ACHN (cell line): ENCODE measurements around the gene EDN1.

Experiments
- DNase-seq: peaks from one replicate; pipeline ENCODE4 v3.0.0-alpha.2; 2015
- in situ Hi-C: cut with HindIII; loops from 2 replicates; pipeline ENCODE4 v1.10.0; 2017; ENCODE audit warnings: low sequenced_read_pairs, low pct_ligation_motif_present, low pct_unique_long_range_greater_than_20kb

The EDN1 gene

DNA sequence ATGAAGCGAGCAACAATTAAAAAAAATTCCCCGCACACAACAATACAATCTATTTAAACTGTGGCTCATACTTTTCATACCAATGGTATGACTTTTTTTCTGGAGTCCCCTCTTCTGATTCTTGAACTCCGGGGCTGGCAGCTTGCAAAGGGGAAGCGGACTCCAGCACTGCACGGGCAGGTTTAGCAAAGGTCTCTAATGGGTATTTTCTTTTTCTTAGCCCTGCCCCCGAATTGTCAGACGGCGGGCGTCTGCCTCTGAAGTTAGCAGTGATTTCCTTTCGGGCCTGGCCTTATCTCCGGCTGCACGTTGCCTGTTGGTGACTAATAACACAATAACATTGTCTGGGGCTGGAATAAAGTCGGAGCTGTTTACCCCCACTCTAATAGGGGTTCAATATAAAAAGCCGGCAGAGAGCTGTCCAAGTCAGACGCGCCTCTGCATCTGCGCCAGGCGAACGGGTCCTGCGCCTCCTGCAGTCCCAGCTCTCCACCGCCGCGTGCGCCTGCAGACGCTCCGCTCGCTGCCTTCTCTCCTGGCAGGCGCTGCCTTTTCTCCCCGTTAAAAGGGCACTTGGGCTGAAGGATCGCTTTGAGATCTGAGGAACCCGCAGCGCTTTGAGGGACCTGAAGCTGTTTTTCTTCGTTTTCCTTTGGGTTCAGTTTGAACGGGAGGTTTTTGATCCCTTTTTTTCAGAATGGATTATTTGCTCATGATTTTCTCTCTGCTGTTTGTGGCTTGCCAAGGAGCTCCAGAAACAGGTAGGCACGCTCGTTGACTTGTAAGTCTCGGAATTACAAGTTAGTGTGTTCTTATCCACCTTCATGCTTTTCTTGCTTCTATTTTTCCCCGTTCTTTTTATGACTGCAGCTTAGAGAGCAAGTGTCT, at the start of gene EDN1:
Gene EDN1, plus strand, starts transcription at position 429 of the 888 bp plus-strand sequence. Its CDS starts 269 bp downstream, at position 698.
- in situ Hi-C loops, result loop anchor here (10.0 kb wide), 1 partner anchor 315 kb away; no protein-coding TSS in a partner anchor

GRCh38 chr6:12241493-12242175, 48.5 kb upstream of the EDN1 start:
- no peak for DNase-seq
- in situ Hi-C loops, result no loop called here

More for the DNA sequence above, at the start of gene EDN1:
- peak; percentile 82 for DNase-seq

GRCh38 chr6:12243169-12243568, 47.0 kb upstream of the EDN1 start:
- in situ Hi-C loops, result no loop called here
- no peak for DNase-seq

DNA sequence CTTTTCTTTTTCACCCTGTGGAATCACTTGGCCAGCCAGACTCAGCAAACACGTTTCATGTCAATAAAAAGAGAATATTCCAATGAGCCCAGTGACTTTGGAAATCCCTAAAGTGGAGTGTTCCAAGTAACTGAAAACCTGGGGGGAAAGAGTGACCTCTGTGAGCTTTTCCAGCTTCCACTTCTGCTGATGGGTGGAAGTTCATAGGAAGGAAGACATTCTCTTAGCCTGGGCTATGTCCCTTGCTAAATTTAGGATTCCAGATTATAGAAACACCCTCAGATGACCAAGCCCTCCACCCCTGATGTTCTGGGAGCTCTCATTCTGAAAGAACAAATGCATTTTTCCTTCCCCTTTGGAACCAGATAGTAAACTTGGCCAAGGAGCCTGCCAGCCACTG, 44.8 kb upstream of the EDN1 start:
- in situ Hi-C loops, result no loop called here
- DNase-seq, result no peak

DNA sequence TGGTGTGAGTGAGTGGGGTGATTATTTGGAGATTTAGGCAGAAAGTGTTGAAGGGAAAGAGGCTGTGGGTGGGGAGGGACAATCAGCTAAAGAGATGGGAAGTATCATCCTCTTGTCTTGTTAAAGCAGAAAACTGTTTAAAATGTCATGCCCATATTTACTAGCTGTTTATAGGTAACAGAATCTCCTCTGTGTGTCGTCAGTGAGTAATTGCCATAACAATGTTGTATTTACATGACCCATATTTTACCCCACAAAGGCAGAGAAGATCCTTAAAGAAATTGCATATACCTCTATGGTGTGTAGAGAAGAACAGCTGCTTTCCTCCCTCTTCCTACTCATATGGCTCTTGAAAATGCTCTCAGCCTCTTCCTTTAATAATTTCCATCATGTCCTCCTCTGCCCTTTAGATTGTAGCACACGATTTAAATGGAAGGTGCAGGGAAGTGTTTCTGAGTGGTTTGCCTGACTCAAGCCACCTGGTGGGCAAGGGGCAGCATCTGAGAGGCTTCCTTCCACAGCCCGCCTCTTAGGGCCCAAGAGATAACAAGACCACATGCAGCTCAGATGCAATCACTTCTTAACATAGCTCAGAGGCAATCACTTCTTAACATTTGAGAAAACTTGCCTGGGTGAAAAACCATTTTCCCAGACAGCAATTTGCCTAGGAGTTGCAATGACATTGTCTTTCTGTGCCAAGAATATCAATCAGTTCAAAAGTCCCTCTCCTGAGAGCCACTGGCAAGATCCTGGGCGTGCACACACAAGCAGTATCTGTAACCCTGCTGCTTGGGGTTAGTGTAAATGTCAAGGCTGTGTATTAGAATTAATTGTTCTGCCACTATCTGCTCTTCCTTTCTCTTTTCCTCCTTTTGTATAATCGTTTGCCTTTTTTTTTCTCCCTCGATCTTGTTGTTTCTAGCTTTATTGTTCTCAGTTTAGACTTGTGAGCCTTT, 44.1 kb upstream of the EDN1 start:
- no peak for DNase-seq
- in situ Hi-C loops, result no loop called here

DNA sequence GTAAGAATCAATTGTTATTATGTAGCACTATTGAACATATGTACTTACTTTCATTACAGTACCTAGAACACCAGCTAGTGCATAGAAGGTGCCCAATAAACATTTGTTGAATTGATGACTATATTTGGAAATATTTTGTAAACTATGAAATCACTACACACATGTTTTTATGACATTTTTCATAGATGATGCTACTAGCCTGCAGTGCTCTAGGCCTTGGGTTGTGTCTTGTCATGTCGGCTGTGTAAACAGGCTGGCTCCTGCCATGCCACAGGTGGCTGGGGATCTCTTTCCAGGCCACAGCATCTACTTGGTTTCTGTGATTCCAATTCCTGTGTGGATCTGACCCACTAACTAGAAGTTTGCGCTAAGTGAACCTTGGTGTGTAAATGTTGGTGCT, 43.3 kb upstream of the EDN1 start:
- no peak for DNase-seq
- in situ Hi-C loops, result no loop called here

GRCh38 chr6:12249541-12250382, 40.4 kb upstream of the EDN1 start:
- in situ Hi-C loops, result no loop called here
- DNase-seq, result no peak

- in situ Hi-C loops, result no loop called here
- no peak for DNase-seq
These were observed 39.8 kb upstream of the EDN1 start for GRCh38 chr6:12250383-12250770.

DNA sequence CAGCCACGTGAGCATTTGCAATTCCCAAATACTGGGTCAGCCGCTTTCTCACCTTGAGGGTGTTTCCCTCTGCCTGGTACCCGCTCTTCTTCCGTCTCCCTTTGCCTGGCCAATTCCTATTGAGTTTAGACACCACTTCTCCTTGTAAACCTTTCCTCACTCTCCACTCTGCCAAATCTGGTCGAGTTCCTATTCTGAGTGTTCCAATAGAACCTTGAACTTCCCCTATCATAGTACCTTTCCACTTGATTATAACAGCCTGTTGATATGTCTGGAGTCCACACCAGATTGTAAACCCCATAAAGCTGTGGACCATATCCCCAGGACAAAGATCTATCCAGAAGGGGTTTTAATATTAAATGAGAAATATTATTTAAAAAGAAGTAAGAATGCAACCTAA, 36.0 kb upstream of the EDN1 start:
- in situ Hi-C loops, result no loop called here
- DNase-seq, result no peak

DNA sequence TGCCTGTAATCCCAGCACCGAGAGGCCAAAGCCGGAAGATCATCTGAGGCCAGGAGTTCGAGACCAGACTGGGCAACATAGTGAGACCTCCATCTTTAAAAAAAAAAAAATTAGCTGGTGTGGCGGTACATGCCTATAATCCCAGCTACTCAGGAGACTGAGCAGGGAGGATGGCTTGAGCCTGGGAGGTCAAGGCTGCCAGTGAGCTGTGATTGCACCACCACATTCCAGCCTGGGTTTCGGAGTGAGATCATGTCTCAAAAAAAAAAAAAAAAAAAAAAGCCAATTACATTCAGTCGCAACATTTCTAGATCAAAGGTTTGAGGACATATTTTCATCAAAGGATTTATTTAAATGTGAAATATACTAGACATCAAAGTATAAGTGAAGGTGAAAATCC, 32.0 kb upstream of the EDN1 start:
- no peak for DNase-seq
- in situ Hi-C loops, result no loop called here

GRCh38 chr6:12258591-12259075, 31.5 kb upstream of the EDN1 start:
- in situ Hi-C loops, result no loop called here
- no peak for DNase-seq

DNA sequence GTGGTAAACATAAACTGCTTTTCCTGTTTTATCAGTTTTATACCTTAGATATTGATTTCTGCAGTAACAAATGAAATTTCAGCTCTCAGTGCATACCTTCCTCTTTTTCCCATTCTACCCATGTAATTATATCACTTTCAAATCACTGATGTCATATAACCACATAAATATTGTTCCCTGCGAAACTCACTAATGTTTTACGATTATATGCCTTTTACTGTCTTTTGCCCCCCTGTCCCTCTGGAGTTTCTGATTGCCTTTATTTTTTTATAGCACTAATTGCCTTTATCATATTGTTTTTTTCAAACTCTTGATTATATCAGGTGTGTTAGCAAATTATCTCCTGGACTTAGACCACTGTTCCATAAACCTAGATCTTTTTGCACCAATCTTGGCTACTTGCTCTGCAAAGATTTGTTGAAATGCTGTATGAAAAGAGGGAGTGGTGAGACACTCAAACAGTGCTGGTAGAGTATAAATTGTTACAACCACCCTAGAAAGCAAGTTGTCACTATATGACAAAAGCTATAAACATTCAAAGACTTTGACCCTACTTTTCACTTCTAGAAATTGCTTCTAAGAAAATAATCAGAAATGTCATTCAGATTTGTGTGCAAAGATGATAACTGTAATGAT, 29.6 kb upstream of the EDN1 start:
- no peak for DNase-seq
- in situ Hi-C loops, result no loop called here

DNA sequence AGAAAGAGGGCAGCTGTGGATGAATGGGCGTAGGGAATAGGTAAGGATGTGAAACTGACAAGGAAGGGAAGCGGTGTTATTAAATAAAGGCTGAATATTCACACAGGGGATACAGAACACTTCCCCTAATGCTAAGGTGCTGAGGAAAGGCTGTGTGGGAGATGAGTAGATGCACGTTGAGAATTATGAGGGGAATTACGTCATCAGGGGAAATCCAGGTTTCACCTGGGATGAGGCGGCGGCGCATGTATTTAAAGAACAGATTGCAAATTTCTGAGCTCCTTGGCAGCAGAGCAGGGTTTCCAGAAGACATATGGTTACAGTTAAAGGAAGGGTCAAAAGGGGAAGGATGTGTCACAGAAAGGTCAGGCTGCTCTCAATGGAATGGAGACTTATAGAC, 28.7 kb upstream of the EDN1 start:
- in situ Hi-C loops, result no loop called here
- no peak for DNase-seq

GRCh38 chr6:12262236-12263061, 27.7 kb upstream of the EDN1 start:
- in situ Hi-C loops, result no loop called here
- no peak for DNase-seq

DNA sequence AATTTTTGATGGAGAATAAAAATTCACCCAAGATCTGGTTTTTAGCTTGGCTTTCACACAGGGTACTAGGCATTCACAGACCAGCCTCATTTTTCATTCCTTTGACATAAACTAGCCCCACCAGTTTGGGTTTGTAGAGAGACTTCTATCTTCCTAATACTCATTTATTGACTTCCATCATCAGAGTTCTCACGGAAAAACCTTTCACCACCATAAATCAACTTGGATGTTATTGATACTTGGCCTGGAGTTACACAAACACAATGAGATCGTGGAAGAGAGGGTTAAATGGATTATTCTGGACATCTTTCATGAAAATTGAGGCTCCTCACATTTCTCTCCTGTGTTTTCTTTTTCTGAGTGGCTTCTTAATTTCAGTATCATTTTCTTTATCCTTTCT, 26.8 kb upstream of the EDN1 start:
- in situ Hi-C loops, result no loop called here
- DNase-seq, result no peak

- in situ Hi-C loops, result no loop called here
- DNase-seq, result no peak
These were observed 25.5 kb upstream of the EDN1 start for GRCh38 chr6:12264671-12265070.

DNA sequence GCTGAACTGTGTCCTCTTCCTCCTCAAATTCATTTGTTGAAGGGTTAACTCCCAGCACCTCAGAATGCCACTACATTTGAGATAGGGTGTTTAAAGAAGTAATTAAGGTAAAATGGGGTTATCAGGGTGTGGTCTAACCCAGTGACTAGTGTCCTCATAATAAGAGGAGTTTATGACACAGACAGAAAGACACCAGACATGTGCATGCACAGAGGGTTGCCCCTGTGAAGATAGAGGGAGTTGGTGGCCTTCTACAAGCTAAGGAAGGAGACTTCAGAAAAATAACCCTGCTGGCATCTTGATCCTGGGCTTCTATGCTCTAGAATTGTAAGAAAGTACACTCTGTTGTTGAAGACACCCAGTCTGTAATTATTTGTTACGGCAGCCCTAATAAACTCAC, 24.9 kb upstream of the EDN1 start:
- no peak for DNase-seq
- in situ Hi-C loops, result no loop called here
